Measurements from ENCODE around the gene OR5P2.
"Not testable (repeated sequence)": the region's sequence is repeated elsewhere in the genome, so short reads cannot be mapped to it uniquely, and the experiment has no call there.

Gene OR5P2
- 0 to 0.08 (median 0) reads per million in 18 experiments for total RNA-seq

- no peak for DNase-seq
Measured at GRCh38 chr11:7796842-7797241, at the start of gene OR5P2. TSS of gene OR5P2 (minus strand) at chr11:7796942. CDS start at chr11:7796942, 0 bp downstream.

- no peak for DNase-seq
Measured at GRCh38 chr11:7846003-7846402, 49.3 kb upstream of the OR5P2 start.

GRCh38 chr11:7844986-7845385 lies 48.2 kb upstream of the OR5P2 start:
- DNase-seq = no peak

GRCh38 chr11:7844521-7844920 lies 47.8 kb upstream of the OR5P2 start:
- DNase-seq = no peak

- no peak for DNase-seq
Measured at GRCh38 chr11:7840578-7840977, 43.8 kb upstream of the OR5P2 start.

- DNase-seq = no peak
Measured at GRCh38 chr11:7833527-7833926, 36.8 kb upstream of the OR5P2 start.

GRCh38 chr11:7830740-7831139 lies 34.0 kb upstream of the OR5P2 start, which contains the start of gene OR5P3:
TSS of gene OR5P3 (minus strand) at chr11:7830840.
- no peak for DNase-seq

- no peak for DNase-seq
Measured at GRCh38 chr11:7826324-7826723, 29.6 kb upstream of the OR5P2 start.

GRCh38 chr11:7820417-7820816 lies 23.7 kb upstream of the OR5P2 start:
- DNase-seq = not testable (repeated sequence)

GRCh38 chr11:7814897-7815296 lies 18.2 kb upstream of the OR5P2 start:
- DNase-seq = not testable (repeated sequence)

- DNase-seq = not testable (repeated sequence)
Measured at GRCh38 chr11:7810301-7810700, 13.6 kb upstream of the OR5P2 start.

- DNase-seq = no peak
Measured at GRCh38 chr11:7793233-7793632, 3.5 kb downstream of the OR5P2 start.

- no peak for DNase-seq
Measured at GRCh38 chr11:7787239-7787638, 9.5 kb downstream of the OR5P2 start.

GRCh38 chr11:7775689-7776088 lies 21.1 kb downstream of the OR5P2 start:
- no peak for DNase-seq

GRCh38 chr11:7764301-7764700 lies 32.4 kb downstream of the OR5P2 start:
- DNase-seq = not testable (repeated sequence)

GRCh38 chr11:7759010-7759409 lies 37.7 kb downstream of the OR5P2 start:
- DNase-seq = no peak

- DNase-seq = no peak
Measured at GRCh38 chr11:7749456-7749855, 47.3 kb downstream of the OR5P2 start.
